ENCODE results near the gene ANKRD27. TPM values are rescaled to one million over a fixed set of nuclear protein-coding genes. Genes with fewer than 3 reads are reported as not detected.
A peak's percentile ranks its signal among the peaks of the same experiment; 100 is the strongest.

Gene ANKRD27
- total RNA-seq, 2 donors from 2014 or later: 47.3 to 55.6 TPM

- Mint-ChIP-seq H3K4me3 (no peak overlapping the region), H3K27me3 (no peaks in the 10 kb centered on the region), H3K36me3 (peaks cover 12% of the 10 kb centered on the region), H3K9me3 (no peaks in the 10 kb centered on the region), H3K4me1 (ENCODE audit: low read depth in 2 of 2) (peaks cover 0 to 6% of the 10 kb centered on the region in 2 donors), H3K27ac (no peak overlapping the region)
- no peak for DNase-seq (ENCODE audit: low spot score)
- no peak for ATAC-seq
Observed at GRCh38 chr19:32626969-32627368, 48.0 kb downstream of the ANKRD27 start.

- no peak for ATAC-seq
- Mint-ChIP-seq H3K27ac (no peak overlapping the region), H3K9me3 (no peaks in the 10 kb centered on the region), H3K4me1 (ENCODE audit: low read depth in 2 of 2) (peaks cover 0 to 6% of the 10 kb centered on the region in 2 donors), H3K36me3 (peaks cover 19% of the 10 kb centered on the region), H3K27me3 (no peaks in the 10 kb centered on the region), H3K4me3 (no peak overlapping the region)
- DNase-seq (ENCODE audit: low spot score): no peak
Observed at GRCh38 chr19:32624410-32624809, 50.6 kb downstream of the ANKRD27 start.

DNA sequence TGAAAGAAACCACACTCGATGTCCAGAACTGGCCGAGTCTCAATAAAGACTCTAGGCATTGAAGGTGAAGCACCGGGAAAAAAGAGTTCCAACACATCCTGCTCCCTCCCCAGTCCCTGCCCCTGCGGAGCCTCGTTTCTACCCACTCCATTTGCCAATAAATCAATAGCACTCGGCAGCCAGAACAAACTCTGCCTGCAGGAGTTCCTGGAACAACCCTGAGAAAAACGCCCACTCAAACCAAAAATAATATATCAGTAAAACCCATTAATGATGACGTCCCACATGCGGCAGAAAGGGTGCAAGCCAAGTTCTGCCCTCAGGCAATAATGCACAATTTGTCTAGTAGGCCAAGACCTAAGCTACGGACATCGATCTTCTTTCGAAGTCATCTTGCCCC is 53.0 kb downstream of the ANKRD27 start:
- H3K27me3 Mint-ChIP-seq: no peaks in the 10 kb centered on the region
- H3K36me3 Mint-ChIP-seq: peaks cover 19% of the 10 kb centered on the region
- H3K9me3 Mint-ChIP-seq: no peaks in the 10 kb centered on the region
- peaks cover 0 to 6% of the 10 kb centered on the region in 2 donors for H3K4me1 Mint-ChIP-seq (ENCODE audit: low read depth in 2 of 2)
- no peak for DNase-seq (ENCODE audit: low spot score)
- no peak overlapping the region for H3K4me3 Mint-ChIP-seq
- H3K27ac Mint-ChIP-seq: no peak overlapping the region
- no peak for ATAC-seq

DNA sequence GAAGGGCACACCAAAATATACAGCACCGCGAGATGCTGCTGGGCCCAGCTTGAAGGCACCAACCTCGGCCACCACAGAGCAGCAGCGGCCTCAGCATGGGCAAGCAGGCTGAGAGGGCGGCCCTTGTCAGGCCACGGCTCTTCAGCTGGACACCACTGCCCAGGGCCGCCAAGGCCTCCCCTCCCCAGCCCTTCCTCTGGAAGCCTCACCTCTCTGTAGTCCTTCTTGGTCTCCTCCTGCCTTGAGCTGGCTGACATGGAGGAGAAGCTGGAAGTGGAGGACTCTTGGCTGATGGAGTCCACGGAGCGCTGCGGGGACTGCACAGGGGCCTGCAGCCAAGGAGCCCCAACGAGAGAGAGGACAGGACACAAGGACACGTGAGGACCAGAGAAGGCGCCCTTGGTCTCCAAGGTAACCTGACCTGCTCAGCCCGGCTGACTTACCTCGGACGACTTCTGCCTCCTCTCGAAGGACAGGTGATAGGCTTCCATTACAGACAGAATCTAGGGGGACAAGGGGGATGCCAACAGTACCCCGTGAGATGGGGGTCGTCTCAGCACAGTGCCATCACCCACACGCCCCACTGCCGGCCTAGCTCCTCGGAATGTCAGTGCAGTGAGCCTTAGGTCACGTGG is 55.8 kb downstream of the ANKRD27 start:
- ATAC-seq (no peak), DNase-seq (ENCODE audit: low spot score) (no peak)
- peaks cover 17% of the 10 kb centered on the region for H3K36me3 Mint-ChIP-seq
- H3K9me3 Mint-ChIP-seq: no peaks in the 10 kb centered on the region
- H3K27ac Mint-ChIP-seq: no peak overlapping the region
- peaks cover 0 to under 1% of the 10 kb centered on the region in 2 donors for H3K4me1 Mint-ChIP-seq (ENCODE audit: low read depth in 2 of 2)
- no peak overlapping the region for H3K4me3 Mint-ChIP-seq
- no peaks in the 10 kb centered on the region for H3K27me3 Mint-ChIP-seq

DNA sequence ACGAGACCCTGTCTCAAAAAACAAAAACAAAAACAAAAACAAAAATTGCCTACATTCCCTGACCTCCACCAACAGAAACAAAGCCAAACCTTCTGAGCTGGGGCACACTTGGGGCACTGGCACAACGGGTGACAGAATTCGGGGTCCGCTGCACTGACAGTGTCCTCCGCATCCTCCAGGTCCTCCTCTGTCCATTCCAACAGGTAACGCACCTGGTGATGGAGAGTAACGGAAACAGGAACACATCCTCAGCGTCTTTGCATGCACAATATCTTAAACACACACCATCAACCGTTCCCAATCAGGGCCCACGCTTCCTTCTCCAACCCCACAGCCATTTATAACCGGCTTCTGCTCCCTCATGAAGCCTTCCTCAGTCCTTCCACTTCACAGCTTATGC is 59.4 kb downstream of the ANKRD27 start:
- H3K36me3 Mint-ChIP-seq: peaks cover 9% of the 10 kb centered on the region
- ATAC-seq: no peak
- no peak overlapping the region for H3K4me3 Mint-ChIP-seq
- H3K9me3 Mint-ChIP-seq: no peaks in the 10 kb centered on the region
- no peaks in the 10 kb centered on the region for H3K4me1 Mint-ChIP-seq (ENCODE audit: low read depth in 2 of 2)
- H3K27me3 Mint-ChIP-seq: no peaks in the 10 kb centered on the region
- H3K27ac Mint-ChIP-seq: no peak overlapping the region
- no peak for DNase-seq (ENCODE audit: low spot score)

DNA sequence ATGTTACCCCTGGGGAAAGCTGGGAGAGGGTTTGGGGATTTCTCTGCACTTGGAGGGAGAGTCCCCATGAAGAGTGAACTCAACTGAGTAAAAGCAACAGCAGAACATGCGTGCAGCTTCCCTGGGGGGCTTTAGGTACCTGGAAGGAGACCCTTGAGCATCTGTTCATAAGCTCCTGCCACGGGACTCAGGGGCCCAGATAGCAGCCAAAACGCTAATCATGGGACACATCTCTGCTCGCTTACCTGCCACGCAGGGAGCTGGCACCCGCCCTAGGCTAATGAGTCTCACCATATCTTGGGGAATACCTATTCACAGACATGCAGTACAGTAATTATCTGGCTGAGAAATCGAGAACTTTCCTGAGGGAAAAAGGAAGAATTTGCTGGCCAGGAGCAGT is 60.1 kb downstream of the ANKRD27 start:
- ATAC-seq (no peak), DNase-seq (ENCODE audit: low spot score) (no peak)
- H3K27me3 Mint-ChIP-seq: no peaks in the 10 kb centered on the region
- no peaks in the 10 kb centered on the region for H3K9me3 Mint-ChIP-seq
- H3K4me3 Mint-ChIP-seq: no peak overlapping the region
- no peak overlapping the region for H3K27ac Mint-ChIP-seq
- no peaks in the 10 kb centered on the region for H3K4me1 Mint-ChIP-seq (ENCODE audit: low read depth in 2 of 2)
- peaks cover 9% of the 10 kb centered on the region for H3K36me3 Mint-ChIP-seq

- Mint-ChIP-seq H3K4me3 (no peak overlapping the region), H3K27ac (no peak overlapping the region), H3K4me1 (ENCODE audit: low read depth in 2 of 2) (peaks cover 0 to 3% of the 10 kb centered on the region in 2 donors), H3K36me3 (peaks cover 14% of the 10 kb centered on the region), H3K27me3 (no peaks in the 10 kb centered on the region), H3K9me3 (no peaks in the 10 kb centered on the region)
- ATAC-seq (no peak), DNase-seq (ENCODE audit: low spot score) (no peak)
Observed at GRCh38 chr19:32613008-32613407, 62.0 kb downstream of the ANKRD27 start.

- Mint-ChIP-seq H3K4me3 (no peak overlapping the region), H3K4me1 (ENCODE audit: low read depth in 2 of 2) (peaks cover 0 to 3% of the 10 kb centered on the region in 2 donors), H3K36me3 (peaks cover 14% of the 10 kb centered on the region), H3K9me3 (no peaks in the 10 kb centered on the region), H3K27ac (no peak overlapping the region), H3K27me3 (no peaks in the 10 kb centered on the region)
- ATAC-seq (no peak), DNase-seq (ENCODE audit: low spot score) (no peak)
Observed at GRCh38 chr19:32611161-32611560, 63.8 kb downstream of the ANKRD27 start.

DNA sequence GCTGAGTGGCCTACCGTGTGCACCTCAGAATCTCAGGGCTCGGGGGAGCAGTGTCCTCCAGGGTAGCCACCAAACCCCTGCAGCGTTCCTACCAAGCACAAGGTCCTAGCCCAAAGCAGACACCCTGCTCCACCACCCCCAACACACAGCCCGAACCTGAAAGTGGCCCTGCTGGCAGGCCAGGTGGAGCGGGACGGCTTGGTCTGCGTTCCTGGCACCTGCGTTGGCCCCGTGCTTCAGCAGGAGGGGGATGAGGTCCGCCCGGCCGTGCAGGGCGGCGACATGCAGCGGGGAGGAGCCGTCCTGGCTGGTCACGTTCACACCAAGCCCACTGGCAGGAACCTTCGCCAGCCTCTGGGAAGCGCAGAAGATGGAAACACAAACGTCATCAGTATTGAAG is 67.5 kb downstream of the ANKRD27 start:
- Mint-ChIP-seq H3K36me3 (peaks cover 5% of the 10 kb centered on the region), H3K4me3 (no peak overlapping the region), H3K4me1 (ENCODE audit: low read depth in 2 of 2) (peaks cover 0 to 3% of the 10 kb centered on the region in 2 donors), H3K9me3 (no peaks in the 10 kb centered on the region), H3K27ac (no peak overlapping the region), H3K27me3 (no peaks in the 10 kb centered on the region)
- peak in 1 of 2 donors; percentile 9 for ATAC-seq
- DNase-seq (ENCODE audit: low spot score): no peak

DNA sequence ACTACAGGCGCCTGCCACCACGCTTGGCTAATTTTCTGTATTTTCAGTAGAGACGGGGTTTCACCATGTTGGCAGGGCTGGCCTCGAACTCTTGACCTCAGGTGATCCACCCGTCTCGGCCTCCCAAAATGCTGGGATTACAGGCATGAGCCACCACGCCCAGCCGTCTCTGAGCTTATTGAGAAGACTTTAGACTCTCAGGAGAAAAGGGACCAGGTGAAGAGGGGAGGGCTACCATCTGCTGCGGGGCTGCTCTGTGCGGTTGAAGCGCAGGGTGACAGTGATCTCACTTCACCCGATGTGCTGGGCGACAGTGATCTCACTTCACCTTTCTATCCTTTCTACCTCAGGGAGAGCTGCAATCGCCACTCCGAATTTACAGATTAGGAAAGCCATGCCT is 68.7 kb downstream of the ANKRD27 start:
- Mint-ChIP-seq H3K27ac (no peak overlapping the region), H3K27me3 (no peaks in the 10 kb centered on the region), H3K4me3 (no peak overlapping the region), H3K4me1 (ENCODE audit: low read depth in 2 of 2) (peaks cover 0 to 3% of the 10 kb centered on the region in 2 donors), H3K9me3 (no peaks in the 10 kb centered on the region), H3K36me3 (peaks cover 5% of the 10 kb centered on the region)
- ATAC-seq (no peak), DNase-seq (ENCODE audit: low spot score) (no peak)

DNA sequence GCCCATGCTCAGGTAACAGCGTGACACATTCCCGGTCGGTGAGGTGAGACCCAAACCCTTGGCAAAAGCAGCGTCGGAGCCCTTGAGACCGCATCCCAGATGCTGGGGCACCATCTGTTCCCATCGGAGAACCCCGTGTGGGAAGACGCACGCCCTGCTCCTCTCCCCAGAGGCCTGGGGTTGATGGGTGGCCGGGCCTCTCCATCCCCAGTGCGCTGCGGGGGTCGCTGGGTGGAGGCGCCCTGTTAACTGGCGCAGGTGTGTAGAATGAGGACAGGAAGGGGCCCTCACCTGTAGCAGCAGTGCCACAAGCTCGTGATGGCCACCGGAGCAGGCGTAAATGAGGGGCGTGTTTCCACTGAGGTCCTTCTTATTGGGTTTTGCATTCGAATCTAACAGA is 69.4 kb downstream of the ANKRD27 start:
- ATAC-seq (no peak), DNase-seq (ENCODE audit: low spot score) (no peak)
- Mint-ChIP-seq H3K9me3 (no peaks in the 10 kb centered on the region), H3K27me3 (no peaks in the 10 kb centered on the region), H3K4me1 (ENCODE audit: low read depth in 2 of 2) (peaks cover 0 to 3% of the 10 kb centered on the region in 2 donors), H3K4me3 (no peak overlapping the region), H3K27ac (no peak overlapping the region), H3K36me3 (peaks cover 5% of the 10 kb centered on the region)

DNA sequence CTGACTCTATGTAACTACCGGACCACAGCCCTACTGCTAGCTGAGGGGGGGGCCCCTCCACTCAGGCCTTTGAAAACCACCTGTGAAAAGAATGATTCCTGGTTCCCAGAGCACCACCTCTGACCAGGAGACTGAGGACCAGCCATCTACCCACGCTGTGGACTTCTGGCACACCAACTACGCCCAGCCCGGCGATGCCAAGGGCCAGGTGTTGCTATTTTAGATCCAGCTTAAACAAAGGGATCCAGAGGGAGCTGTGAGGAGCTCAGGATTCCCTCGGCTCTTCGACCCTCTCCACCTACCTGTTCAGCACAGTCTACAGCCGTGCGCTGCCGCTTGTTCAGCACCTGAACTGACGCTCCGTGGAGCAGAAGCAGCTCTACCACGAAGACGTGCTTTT is 71.0 kb downstream of the ANKRD27 start:
- DNase-seq (ENCODE audit: low spot score): no peak
- no peaks in the 10 kb centered on the region for H3K27me3 Mint-ChIP-seq
- peaks cover 7% of the 10 kb centered on the region for H3K36me3 Mint-ChIP-seq
- ATAC-seq: no peak
- peaks cover 5 to 6% of the 10 kb centered on the region in 2 donors for H3K4me1 Mint-ChIP-seq (ENCODE audit: low read depth in 2 of 2)
- no peaks in the 10 kb centered on the region for H3K9me3 Mint-ChIP-seq
- no peak overlapping the region for H3K27ac Mint-ChIP-seq
- H3K4me3 Mint-ChIP-seq: no peak overlapping the region

GRCh38 chr19:32599736-32600157 is 75.2 kb downstream of the ANKRD27 start:
- Mint-ChIP-seq H3K27ac (peak overlapping the region; percentile 14 to 61), H3K36me3 (peaks cover 12% of the 10 kb centered on the region), H3K4me1 (ENCODE audit: low read depth in 2 of 2) (peaks cover 5 to 6% of the 10 kb centered on the region in 2 donors), H3K4me3 (peak overlapping the region; percentile 2), H3K9me3 (no peaks in the 10 kb centered on the region), H3K27me3 (no peaks in the 10 kb centered on the region)
- DNase-seq (ENCODE audit: low spot score): peak; percentile 70
- ATAC-seq: no peak

- Mint-ChIP-seq H3K4me3 (no peak overlapping the region), H3K4me1 (ENCODE audit: low read depth in 2 of 2) (peaks cover 5 to 6% of the 10 kb centered on the region in 2 donors), H3K27ac (peak overlapping the region; percentile 14 to 61), H3K9me3 (no peaks in the 10 kb centered on the region), H3K36me3 (peaks cover 12% of the 10 kb centered on the region), H3K27me3 (no peaks in the 10 kb centered on the region)
- peak in 1 of 2 donors; percentile 57 for ATAC-seq
- no peak for DNase-seq (ENCODE audit: low spot score)
Observed at GRCh38 chr19:32599258-32599657, 75.7 kb downstream of the ANKRD27 start.

- no peaks in the 10 kb centered on the region for H3K9me3 Mint-ChIP-seq
- no peaks in the 10 kb centered on the region for H3K27me3 Mint-ChIP-seq
- no peak overlapping the region for H3K27ac Mint-ChIP-seq
- H3K4me1 Mint-ChIP-seq (ENCODE audit: low read depth in 2 of 2): peaks cover 6 to 8% of the 10 kb centered on the region in 2 donors
- H3K4me3 Mint-ChIP-seq: no peak overlapping the region
- peaks cover 12% of the 10 kb centered on the region for H3K36me3 Mint-ChIP-seq
- no peak for DNase-seq (ENCODE audit: low spot score)
- no peak for ATAC-seq
Observed at GRCh38 chr19:32598022-32598421, 77.0 kb downstream of the ANKRD27 start.
